K562 (cell line): ENCODE results near the gene POLR3K. TPM values are rescaled to one million over a fixed set of nuclear protein-coding genes. Genes with fewer than 3 reads are reported as not detected.

Experiments used
- ATAC-seq: fragments of 200-7000 bp; cut with Tn5 transposase; 3 replicates; pipeline ENCODE4 v1.9.1; 2020; ENCODE audit warnings: moderate library complexity
- BruUV-seq: library from RNA; stranded (reverse); fragments of 400-500 nt; replicated peaks from 2 replicates; lab custom pipeline; 2021; lab: Mats Ljungman, UMichigan
- CTCF ChIA-PET: fragments of 300-600 bp; formaldehyde crosslinking; extraction: SDS; loops from one replicate; lab custom pipeline; 2021; ENCODE audit warnings: low intra/inter-chr PET ratio; lab: Yijun Ruan, JAX
- POLR2A ChIA-PET: fragments of 300-600, 350-650 bp; sonication (Branson Sonifier 250); formaldehyde crosslinking; extraction: SDS; loops from one replicate; lab custom pipeline; 2021; ENCODE audit warnings: antibody characterized with exemption, inconsistent platforms; lab: Yijun Ruan, JAX
- DNase-seq, 4 experiments: peaks; one replicate each; pipeline versions ENCODE4 v3.0.0 to v3.0.0-alpha.2; 2011 to 2018; ENCODE audit warnings: low spot score in 3 of 4, mixed read lengths in 3 of 4; ENCODE audit errors: extremely low read depth in 1 of 4
- FAIRE-seq: peaks from 2 replicates; lab custom pipeline; 2011; peaks lifted over from hg19 to GRCh38; lab: Jason Lieb, UNC
- H2AFZ ChIP-seq: 2 replicates; pipeline ENCODE4 v1.6.0; 2011; ENCODE audit warnings: low read depth, low read length, control low read depth, inconsistent platforms
- H3K27ac ChIP-seq: fragments of 200-600 bp; 3 replicates; pipeline ENCODE4 v1.8.0; 2011; ENCODE audit warnings: low read depth, mild to moderate bottlenecking, control low read depth, inconsistent platforms, low read length, moderate library complexity, mixed read lengths; ENCODE audit errors: extremely low read depth
- H3K27me3 ChIP-seq, 2 experiments: fragments of 300-600 bp in 1 of 2; 2 replicates in 1 of 2; 3 replicates in 1 of 2; pipeline versions ENCODE4 v1.6.0 to v1.8.0; 2011; ENCODE audit warnings: inconsistent platforms in 2 of 2, low read length in 2 of 2, mild to moderate bottlenecking in 1 of 2, mixed read lengths in 1 of 2, moderate library complexity in 1 of 2; ENCODE audit not compliant: control insufficient read depth in 2 of 2, insufficient read depth in 2 of 2
- H3K36me3 ChIP-seq: fragments of 300-600 bp; 3 replicates; pipeline ENCODE4 v1.8.0; 2011; ENCODE audit warnings: mild to moderate bottlenecking, low read length, inconsistent platforms; ENCODE audit not compliant: control insufficient read depth, insufficient read depth
- H3K4me1 ChIP-seq, 2 experiments: fragments of 200-600 bp in 1 of 2; replicated peaks in 1 of 2; 2 replicates in 1 of 2; 3 replicates in 1 of 2; pipeline versions ENCODE4 v1.5.1 to v1.8.0; 2011; ENCODE audit warnings: inconsistent platforms in 2 of 2, low read length in 2 of 2, mild to moderate bottlenecking in 1 of 2, mixed read lengths in 1 of 2, moderate library complexity in 1 of 2; ENCODE audit not compliant: control insufficient read depth in 2 of 2, insufficient read depth in 2 of 2
- H3K4me2 ChIP-seq: 2 replicates; pipeline ENCODE4 v1.6.1; 2011; ENCODE audit warnings: low read length, control low read depth, inconsistent platforms, mixed read lengths; ENCODE audit not compliant: insufficient read depth
- H3K4me3 ChIP-seq: fragments of 200-600 bp; sonication (generic), shearing (Covaris generic); 2 replicates; pipeline ENCODE4 v1.5.1; 2016; ENCODE audit warnings: control low read depth, inconsistent platforms
- H3K79me2 ChIP-seq: fragments of 200-600 bp; 3 replicates; pipeline ENCODE4 v1.8.0; 2011; ENCODE audit warnings: low read length, inconsistent platforms; ENCODE audit not compliant: control insufficient read depth, insufficient read depth
- H3K9ac ChIP-seq, 2 experiments: 2 replicates each; pipeline versions ENCODE4 v1.6.0 to v1.6.1; 2011; ENCODE audit warnings: low read depth in 2 of 2, low read length in 2 of 2, control low read depth in 1 of 2, inconsistent platforms in 1 of 2, mild to moderate bottlenecking in 1 of 2, mixed read lengths in 1 of 2; ENCODE audit not compliant: insufficient read depth in 1 of 2
- H3K9me1 ChIP-seq: one replicate; pipeline ENCODE4 v1.6.0; 2011; ENCODE audit warnings: inconsistent platforms, mild to moderate bottlenecking, low read length, moderate library complexity; ENCODE audit not compliant: control insufficient read depth, insufficient read depth
- H3K9me3 ChIP-seq: replicated peaks from 2 replicates; pipeline ENCODE4 v1.5.1; 2011; ENCODE audit warnings: low read depth, low read length, inconsistent platforms; ENCODE audit not compliant: control insufficient read depth, insufficient read depth
- H4K20me1 ChIP-seq: replicated peaks from 2 replicates; pipeline ENCODE4 v1.6.1; 2011; ENCODE audit warnings: low read length, inconsistent platforms, mixed read lengths; ENCODE audit not compliant: control insufficient read depth, insufficient read depth
- HNRNPK ChIP-seq: fragments of 200-400 bp; formaldehyde crosslinking; IDR thresholded peaks from one replicate; pipeline ENCODE4 v1.6.1; 2018; ENCODE audit warnings: mild to moderate bottlenecking, low read depth, low read length; ENCODE audit not compliant: poor library complexity, severe bottlenecking
- POLR2A ChIP-seq: fragments of 450-650 bp; conservative IDR thresholded peaks from 2 replicates; pipeline ENCODE4 v1.6.1; 2016
- STAT5A ChIP-seq: IDR thresholded peaks from 2 replicates; pipeline ENCODE4 v1.6.1; 2012; ENCODE audit warnings: low read length, inconsistent platforms, borderline replicate concordance
- WGBS: fragments of 100-300 bp; shearing (Covaris generic); methylation state at CpG from one replicate; pipeline ENCODE4 v1.1.6; 2016; ENCODE audit warnings: low coverage, mixed read lengths; ENCODE audit not compliant: insufficient coverage; ENCODE audit errors: missing lambda C conversion rate; 5-methylcytosine and 5-hydroxymethylcytosine counted together
- in situ Hi-C: fragments of 300-500 bp; cut with MboI; formaldehyde crosslinking; loops from 4 replicates; pipeline ENCODE4 v1.15.0; 2018; ENCODE audit warnings: inconsistent platforms, mixed read lengths
- intact Hi-C: fragments of 100-400 bp; cut with micrococcal nuclease; formaldehyde crosslinking; loops from 2 replicates; pipeline ENCODE4 v1.14.2; 2022
- polyA plus RNA-seq, 8 experiments: library from polyadenylated mRNA; depleted of rRNA in 4 of 8; stranded (reverse) in 5 of 8; unstranded in 3 of 8; fragments of >200 nt; fragmentation: Nextera tagmentation in 2 of 8; fragmentation: Illumina TruSeq in 1 of 8; extraction: Ambion mirVana in 2 of 8; extraction: Trizol in 1 of 8; gene quantifications; 2 replicates each; pipeline versions ENCODE4 v1.2.1 to v1.2.3, GENCODE V29; 2011 to 2014; ENCODE audit warnings: inconsistent platforms in 1 of 8, missing spikeins in 1 of 8
- total RNA-seq, 7 experiments: library from RNA; depleted of rRNA in 6 of 7; stranded (reverse); fragments of >200 nt in 6 of 7; fragmentation: Illumina TruSeq in 2 of 7; extraction: Trizol in 2 of 7; gene quantifications; 2 replicates each; pipeline versions ENCODE4 v1.2.1 to v1.2.3, GENCODE V29; 2011 to 2021; ENCODE audit warnings: low replicate concordance in 1 of 7
- TF ChIP-seq, protein P1 (sequence below), 2 experiments: fragments of 450-650 bp in 1 of 2; sonication (generic) in 1 of 2; formaldehyde crosslinking in 1 of 2; IDR thresholded peaks in 1 of 2; conservative IDR thresholded peaks in 1 of 2; 2 replicates each; pipeline versions ENCODE4 v1.6.1 to v1.8.1; 2016 to 2023; ENCODE audit warnings: mild to moderate bottlenecking in 2 of 2, moderate library complexity in 2 of 2, inconsistent platforms in 1 of 2, missing genetic modification reagents in 1 of 2
- TF ChIP-seq, protein P2 (sequence below): fragments of 450-650 bp; formaldehyde crosslinking; IDR thresholded peaks from 2 replicates; pipeline ENCODE4 v1.4.0; 2020; ENCODE audit warnings: mild to moderate bottlenecking

POLR3K gene
- total and polyA plus RNA-seq, 9 of the 15 experiments (the other 6 are each of a cell fraction or from before 2014, with no cell fraction given) = 42.1 to 315 (median 86.7) TPM

DNA sequence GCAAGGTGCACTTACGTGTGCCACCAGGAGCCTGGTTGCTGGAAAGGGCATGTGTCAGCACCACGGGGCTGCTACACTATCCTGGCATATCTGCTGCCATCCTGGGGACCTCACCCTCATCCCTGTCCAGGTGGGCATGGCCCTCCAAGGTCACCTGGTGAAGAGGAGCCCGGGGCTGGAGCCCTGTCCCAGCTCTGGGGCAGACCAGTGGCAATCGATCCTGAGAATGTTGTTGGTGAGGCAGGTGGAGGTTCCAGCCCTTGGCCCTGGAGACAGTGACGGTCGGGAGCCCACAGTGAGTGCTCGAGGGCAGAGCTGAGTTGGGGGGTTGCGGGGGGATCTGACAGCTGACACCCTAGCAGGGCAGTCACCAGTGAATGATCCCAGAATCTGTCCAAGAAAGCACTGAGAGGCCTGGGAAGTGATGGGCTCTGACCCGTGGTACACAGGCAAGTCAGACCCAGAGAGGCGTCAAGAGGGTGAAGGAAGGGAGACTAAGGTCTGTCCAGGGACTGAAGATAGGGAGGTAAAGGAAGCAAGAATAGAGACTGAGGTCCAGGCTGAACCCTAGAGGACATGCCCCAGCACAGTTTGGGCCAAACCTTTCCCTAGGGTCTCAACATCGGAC lies 17.6 kb downstream of the POLR3K start:
- H3K36me3 ChIP-seq = peaks cover 37% of the 10 kb centered on the region
- no peaks in the 10 kb centered on the region for H3K79me2 ChIP-seq
- WGBS = 94% methylated on average over 7 of the region's 11 CpGs
- no peak overlapping the region for H3K4me2 ChIP-seq
- BruUV-seq = no TSS peak
- no peak overlapping the region for H3K27ac ChIP-seq
- no peaks in the 10 kb centered on the region for H3K9me1 ChIP-seq
- H4K20me1 ChIP-seq = peaks cover 4% of the 10 kb centered on the region; the same call in 1 of the 2 replicates
- H3K9me3 ChIP-seq = no peaks in the 10 kb centered on the region
- ChIA-PET CTCF (no interaction called here), POLR2A (no interaction called here)
- no peak overlapping the region for H2AFZ ChIP-seq
- H3K4me3 ChIP-seq = no peak overlapping the region
- H3K27me3 ChIP-seq = no peaks in the 10 kb centered on the region
- no peak for FAIRE-seq
- H3K9ac ChIP-seq = peak overlapping the region in 1 of 2 experiments; percentile 50; a peak in 1 of 4 replicates
- in situ Hi-C loops = no loop called here
- peaks cover 0 to 39% of the 10 kb centered on the region in 2 experiments; a peak in 4 of 5 replicates for H3K4me1 ChIP-seq
- ATAC-seq = no peak
- intact Hi-C loops = no loop called here
- TF ChIP-seq HNRNPK (no peak), STAT5A (no peak), POLR2A (0 out of 2 replicates have a peak, but pooled peaks have one; percentile 40)
- TF ChIP-seq, protein P1, sequence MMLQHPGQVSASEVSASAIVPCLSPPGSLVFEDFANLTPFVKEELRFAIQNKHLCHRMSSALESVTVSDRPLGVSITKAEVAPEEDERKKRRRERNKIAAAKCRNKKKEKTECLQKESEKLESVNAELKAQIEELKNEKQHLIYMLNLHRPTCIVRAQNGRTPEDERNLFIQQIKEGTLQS (IDR thresholded peaks at IDR 0.05) = 0 out of 2 replicates have a peak, but pooled peaks have one; percentile 0
- TF ChIP-seq, protein P1 (CRISPR knock-in tag; conservative IDR thresholded peaks at IDR 0.05) = no peak
- TF ChIP-seq, protein P2, sequence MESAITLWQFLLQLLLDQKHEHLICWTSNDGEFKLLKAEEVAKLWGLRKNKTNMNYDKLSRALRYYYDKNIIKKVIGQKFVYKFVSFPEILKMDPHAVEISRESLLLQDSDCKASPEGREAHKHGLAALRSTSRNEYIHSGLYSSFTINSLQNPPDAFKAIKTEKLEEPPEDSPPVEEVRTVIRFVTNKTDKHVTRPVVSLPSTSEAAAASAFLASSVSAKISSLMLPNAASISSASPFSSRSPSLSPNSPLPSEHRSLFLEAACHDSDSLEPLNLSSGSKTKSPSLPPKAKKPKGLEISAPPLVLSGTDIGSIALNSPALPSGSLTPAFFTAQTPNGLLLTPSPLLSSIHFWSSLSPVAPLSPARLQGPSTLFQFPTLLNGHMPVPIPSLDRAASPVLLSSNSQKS (CRISPR knock-in tag) = no peak
- TF ChIP-seq, all 486 proteins: peak for 2
- no peak for DNase-seq
